GM12878 (cell line): ENCODE measurements around the gene EGFR.

ENCODE experiments used
- CREB1 ChIP-seq: IDR thresholded peaks from 2 replicates; pipeline ENCODE4 v1.6.1; 2012; ENCODE audit warnings: low read depth, mild to moderate bottlenecking, inconsistent platforms
- CREM ChIP-seq: IDR thresholded peaks from 2 replicates; pipeline ENCODE4 v1.6.1; 2014; ENCODE audit warnings: antibody characterized with exemption, low read depth
- EP300 ChIP-seq, 2 experiments: fragments of 150-350 bp in 1 of 2; IDR thresholded peaks; 2 replicates each; pipeline ENCODE4 v1.6.1; 2011 to 2012; ENCODE audit warnings: low read depth in 2 of 2, low read length in 2 of 2, borderline replicate concordance in 1 of 2, improper control_type of control experiment in 1 of 2, inconsistent platforms in 1 of 2; ENCODE audit not compliant: control insufficient read depth in 1 of 2
- POLR2A ChIP-seq: IDR thresholded peaks from 2 replicates; pipeline ENCODE4 v1.6.1; 2011; ENCODE audit warnings: low read depth, mild to moderate bottlenecking, low read length
- RCOR1 ChIP-seq: conservative IDR thresholded peaks from 2 replicates; pipeline ENCODE4 v1.6.1; 2012; ENCODE audit warnings: low read depth, low read length, improper control_type of control experiment
- TF ChIP-seq, protein P1 (sequence below), 3 experiments: IDR thresholded peaks in 2 of 3; conservative IDR thresholded peaks in 1 of 3; 2 replicates each; pipeline ENCODE4 v1.5.1; 2011; ENCODE audit warnings: low read depth in 3 of 3, low read length in 3 of 3, mild to moderate bottlenecking in 3 of 3, control low read depth in 2 of 3, moderate library complexity in 2 of 3, inconsistent platforms in 1 of 3, mixed read lengths in 1 of 3; ENCODE audit not compliant: control insufficient read depth in 2 of 3, insufficient read depth in 1 of 3; ENCODE audit errors: extremely low read depth in 1 of 3
- TF ChIP-seq, protein P2 (sequence below): IDR thresholded peaks from 2 replicates; pipeline ENCODE4 v1.6.1; 2011; ENCODE audit warnings: low read depth, low read length, improper control_type of control experiment, borderline replicate concordance

DNA sequence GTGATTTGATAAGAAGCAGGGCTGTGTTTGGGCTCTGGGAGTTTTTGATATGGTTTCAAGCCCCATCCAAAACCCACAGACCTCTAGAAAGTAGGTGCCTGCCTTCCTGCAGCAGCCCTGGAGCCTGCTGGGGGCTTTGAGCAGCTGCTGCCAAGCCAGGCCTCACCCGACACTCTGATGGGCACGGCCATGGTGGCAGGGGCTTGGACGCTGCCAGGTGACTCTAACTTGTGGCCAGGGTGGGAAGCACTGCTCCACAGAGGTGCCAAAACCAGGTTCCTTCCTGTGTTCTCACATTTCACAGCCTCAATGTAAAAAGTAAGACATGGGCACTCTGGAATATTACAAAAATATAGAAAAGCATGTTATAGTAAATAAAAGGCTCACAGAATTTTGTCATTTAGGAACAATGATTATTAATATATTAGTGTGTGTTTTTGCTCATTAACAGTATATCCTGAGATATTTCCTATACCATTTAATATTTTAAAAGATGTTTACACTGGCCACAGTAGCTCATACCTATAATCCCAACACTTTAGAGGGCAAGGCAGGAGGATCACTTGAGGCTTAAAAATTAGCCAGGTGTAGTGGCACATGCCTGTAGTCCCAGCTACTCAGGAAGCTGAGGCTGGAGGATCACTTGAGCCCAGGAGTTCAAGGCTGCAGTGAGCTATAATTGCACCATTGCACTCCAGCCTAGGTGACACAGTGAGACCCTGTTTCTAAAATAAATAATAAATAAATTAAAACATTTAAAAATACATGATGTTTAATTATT, 95.1 kb downstream of the EGFR start:
- TF ChIP-seq, protein P1, sequence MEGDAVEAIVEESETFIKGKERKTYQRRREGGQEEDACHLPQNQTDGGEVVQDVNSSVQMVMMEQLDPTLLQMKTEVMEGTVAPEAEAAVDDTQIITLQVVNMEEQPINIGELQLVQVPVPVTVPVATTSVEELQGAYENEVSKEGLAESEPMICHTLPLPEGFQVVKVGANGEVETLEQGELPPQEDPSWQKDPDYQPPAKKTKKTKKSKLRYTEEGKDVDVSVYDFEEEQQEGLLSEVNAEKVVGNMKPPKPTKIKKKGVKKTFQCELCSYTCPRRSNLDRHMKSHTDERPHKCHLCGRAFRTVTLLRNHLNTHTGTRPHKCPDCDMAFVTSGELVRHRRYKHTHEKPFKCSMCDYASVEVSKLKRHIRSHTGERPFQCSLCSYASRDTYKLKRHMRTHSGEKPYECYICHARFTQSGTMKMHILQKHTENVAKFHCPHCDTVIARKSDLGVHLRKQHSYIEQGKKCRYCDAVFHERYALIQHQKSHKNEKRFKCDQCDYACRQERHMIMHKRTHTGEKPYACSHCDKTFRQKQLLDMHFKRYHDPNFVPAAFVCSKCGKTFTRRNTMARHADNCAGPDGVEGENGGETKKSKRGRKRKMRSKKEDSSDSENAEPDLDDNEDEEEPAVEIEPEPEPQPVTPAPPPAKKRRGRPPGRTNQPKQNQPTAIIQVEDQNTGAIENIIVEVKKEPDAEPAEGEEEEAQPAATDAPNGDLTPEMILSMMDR (IDR thresholded peaks at IDR 0.05 in 2 of 3, conservative IDR thresholded peaks at IDR 0.05 in 1 of 3; ENCODE audit: control insufficient read depth in 2 of 3, extremely low read depth in 1 of 3, insufficient read depth in 1 of 3, low read depth in 3 of 3, low read length in 3 of 3) = no peak
- TF ChIP-seq CREB1 = no peak
- TF ChIP-seq CREM = no peak
- no peak for TF ChIP-seq RCOR1
- TF ChIP-seq EP300 (IDR thresholded peaks at IDR 0.05; ENCODE audit: borderline replicate concordance in 1 of 2, control insufficient read depth in 1 of 2, low read depth in 2 of 2, low read length in 2 of 2) = no peak
- no peak for TF ChIP-seq POLR2A
- TF ChIP-seq, protein P2, sequence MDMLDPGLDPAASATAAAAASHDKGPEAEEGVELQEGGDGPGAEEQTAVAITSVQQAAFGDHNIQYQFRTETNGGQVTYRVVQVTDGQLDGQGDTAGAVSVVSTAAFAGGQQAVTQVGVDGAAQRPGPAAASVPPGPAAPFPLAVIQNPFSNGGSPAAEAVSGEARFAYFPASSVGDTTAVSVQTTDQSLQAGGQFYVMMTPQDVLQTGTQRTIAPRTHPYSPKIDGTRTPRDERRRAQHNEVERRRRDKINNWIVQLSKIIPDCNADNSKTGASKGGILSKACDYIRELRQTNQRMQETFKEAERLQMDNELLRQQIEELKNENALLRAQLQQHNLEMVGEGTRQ = no peak
